ENCODE results near the gene CD53. TPM values are rescaled to one million over a fixed set of nuclear protein-coding genes. Genes with fewer than 3 reads are reported as not detected.

CD53 gene
- total RNA-seq, 4 donors from 2014 or later, result 6.2 to 11.1 (median 9.3) TPM

DNA sequence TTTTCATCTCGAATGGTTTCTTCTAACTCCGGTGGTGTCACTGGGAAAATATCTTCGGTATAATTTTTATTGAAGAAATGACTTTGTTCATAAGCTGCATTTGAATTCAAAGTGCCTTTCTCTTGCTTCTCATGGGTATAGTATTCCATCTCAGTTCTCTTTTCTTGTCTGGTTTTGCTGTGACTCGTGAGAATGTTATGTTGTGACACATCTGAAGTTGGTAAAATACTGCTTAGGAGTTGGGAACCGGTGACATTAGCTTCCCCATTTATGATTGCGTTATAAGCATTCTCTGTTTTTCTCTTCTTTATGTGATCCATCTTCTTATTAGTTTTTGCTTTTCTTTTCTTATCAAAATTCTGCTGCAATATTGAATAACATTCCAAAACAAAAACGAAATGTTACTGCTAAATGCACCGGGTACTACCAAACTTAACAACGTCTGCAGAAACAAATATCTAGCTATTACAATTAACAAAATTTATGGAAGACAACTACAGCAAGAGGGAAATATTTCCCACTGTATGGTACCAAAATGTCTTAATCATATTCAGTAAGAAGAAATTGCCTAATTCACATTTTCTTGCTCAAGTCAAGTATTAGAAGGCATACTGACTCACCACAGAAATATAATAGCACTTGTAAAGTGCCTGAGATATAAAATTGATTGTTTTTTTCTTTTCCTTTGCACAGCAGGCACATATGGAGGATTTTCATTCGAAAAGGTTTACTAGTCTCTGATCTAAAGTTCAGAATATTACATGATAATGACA, 75.3 kb downstream of the CD53 start:
- TF ChIP-seq CTCF (IDR thresholded peaks at IDR 0.05) (no peak), EP300 (IDR thresholded peaks at IDR 0.05) (no peak), POLR2AphosphoS5 (IDR thresholded peaks at IDR 0.05) (no peak), POLR2A (IDR thresholded peaks at IDR 0.05) (no peak)
- 93% methylated on average over 10 of the region's 10 CpGs for WGBS
- Histone ChIP-seq H3K4me3 (no peak overlapping the region), H3K27me3 (no peaks in the 10 kb centered on the region), H3K27ac (no peak overlapping the region), H3K9me3 (no peaks in the 10 kb centered on the region), H3K36me3 (peaks cover 36% of the 10 kb centered on the region), H3K4me1 (no peaks in the 10 kb centered on the region)
- no peak for DNase-seq (ENCODE audit: low spot score in 2 of 2)

Other genes with a start within 250 kb of the CD53 start
- gene KCNA3, start 198.2 kb upstream of the CD53 start, total RNA-seq, result 1 to 10 TPM in 1 of 4 donors, under 1 TPM in 2, not detected in 1; 0.34 to 1.4 (median 0.80) TPM
- 10 to 100 TPM in 1 of 4 donors, 1 to 10 TPM in 3; 7.9 to 11.5 (median 8.7) TPM for gene LRIF1, start 90.8 kb downstream of the CD53 start, total RNA-seq

All from suprapubic skin (tissue), 4 donors.